Measurements from ENCODE around the gene MT2A.
"Not testable (repeated sequence)": the region's sequence is repeated elsewhere in the genome, so short reads cannot be mapped to it uniquely, and the experiment has no call there.

MT2A gene

GRCh38 chr16:56608043-56608875 is at the start of gene MT2A:
Gene MT2A, plus strand, starts transcription at chr16:56608584. Its CDS starts 72 bp downstream, at chr16:56608656.
- DNase-seq (ENCODE audit: low spot score): peak; percentile 95

GRCh38 chr16:56559109-56559508 is 49.3 kb upstream of the MT2A start:
- no peak for DNase-seq (ENCODE audit: low spot score)

- no peak for DNase-seq (ENCODE audit: low spot score)
These were observed 47.9 kb upstream of the MT2A start for GRCh38 chr16:56560447-56560846.

- no peak for DNase-seq (ENCODE audit: low spot score)
These were observed 47.3 kb upstream of the MT2A start for GRCh38 chr16:56561126-56561525.

- DNase-seq (ENCODE audit: low spot score): no peak
These were observed 43.4 kb upstream of the MT2A start, which contains the start of gene MT4 for GRCh38 chr16:56564793-56565477. Gene MT4, plus strand, starts transcription at chr16:56565073. Its CDS starts 56 bp downstream, at chr16:56565129.

- no peak for DNase-seq (ENCODE audit: low spot score)
These were observed 38.4 kb upstream of the MT2A start for GRCh38 chr16:56569971-56570370.

DNA sequence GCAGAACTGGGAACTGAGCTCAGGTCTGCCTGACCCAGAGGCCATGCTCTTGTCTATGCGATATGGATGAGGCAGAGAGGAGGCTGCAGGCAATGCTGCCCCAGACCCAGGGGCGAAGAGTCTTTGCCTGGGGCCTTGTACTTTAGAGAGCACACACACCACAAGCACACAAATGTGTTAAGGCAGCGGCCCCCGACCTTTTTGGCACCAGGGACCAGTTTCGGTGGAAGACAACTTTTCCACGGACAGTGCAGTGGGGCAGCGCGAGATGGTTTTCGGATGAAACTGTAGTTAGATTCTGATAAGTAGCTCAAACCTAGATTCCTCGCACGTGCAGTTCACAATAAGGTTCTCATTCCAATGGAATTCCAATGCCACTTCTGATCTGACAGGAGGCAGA is 36.9 kb upstream of the MT2A start:
- DNase-seq (ENCODE audit: low spot score): no peak

DNA sequence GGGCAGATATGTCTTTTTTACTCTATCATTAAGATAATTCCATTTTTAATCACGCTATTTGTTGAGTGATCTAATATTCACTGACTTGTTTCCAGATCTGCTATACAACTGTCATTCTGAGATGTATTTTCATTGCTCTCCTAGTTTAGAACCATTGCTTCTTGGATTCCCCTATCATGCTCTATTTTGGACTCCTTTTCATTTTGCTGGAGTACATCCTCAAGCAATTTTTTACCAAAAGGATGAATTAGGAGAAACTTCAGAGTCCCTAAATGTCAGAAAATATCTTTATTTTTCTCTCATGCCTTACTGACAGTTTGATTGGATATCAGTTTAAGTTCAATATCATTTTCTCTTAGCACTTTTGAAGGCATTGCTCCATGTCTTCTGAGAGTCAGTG is 33.8 kb upstream of the MT2A start:
- DNase-seq (ENCODE audit: low spot score): no peak

- DNase-seq (ENCODE audit: low spot score): peak; percentile 82
These were observed 31.6 kb upstream of the MT2A start for GRCh38 chr16:56576585-56577299.

DNA sequence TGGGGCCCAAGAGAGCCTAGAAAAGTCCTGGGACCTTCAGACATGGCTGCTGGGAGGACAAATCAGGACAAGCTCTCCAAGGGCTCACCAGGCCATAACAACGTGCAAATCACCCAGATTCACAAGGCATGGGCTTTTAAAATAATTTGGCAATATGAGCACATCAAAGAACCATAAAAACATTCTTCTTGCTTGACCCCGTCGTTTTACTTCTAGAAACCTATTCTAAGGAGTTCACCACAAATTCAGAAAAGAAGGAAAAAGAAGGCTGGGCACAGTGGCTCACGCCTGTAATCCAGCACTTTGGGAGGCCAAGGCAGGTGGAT is 31.1 kb upstream of the MT2A start:
- no peak for DNase-seq (ENCODE audit: low spot score)

DNA sequence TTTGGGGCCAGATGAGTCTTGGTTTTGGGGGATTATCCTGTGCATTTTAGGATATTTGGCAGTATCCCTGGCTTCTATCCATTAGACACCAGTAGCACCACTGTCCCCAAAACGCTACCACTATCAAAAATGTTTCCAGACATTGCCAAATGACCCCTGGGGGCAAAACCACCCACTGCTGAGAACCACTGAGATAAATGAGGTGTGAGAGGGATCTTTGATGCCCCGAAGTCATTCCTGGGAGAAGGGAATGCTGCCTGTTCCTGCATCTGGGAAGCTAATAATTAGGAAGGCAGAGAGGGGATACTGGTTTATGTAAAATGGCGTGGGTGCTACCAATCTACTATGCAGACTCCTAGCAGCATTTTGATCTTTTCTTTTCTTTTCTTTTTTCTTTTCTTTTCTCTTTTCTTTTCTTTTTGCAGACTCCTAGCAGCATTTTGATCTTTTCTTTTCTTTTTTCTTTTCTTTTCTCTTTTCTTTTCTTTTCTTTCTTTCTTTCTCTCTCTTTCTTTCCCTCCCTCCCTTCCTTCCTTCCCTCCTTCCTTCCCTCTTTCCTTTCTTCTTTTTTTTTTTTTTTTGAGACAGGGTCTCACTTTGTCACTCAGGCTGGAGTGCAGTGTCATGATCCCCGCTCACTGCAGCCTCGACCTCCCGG is 27.9 kb upstream of the MT2A start:
- no peak for DNase-seq (ENCODE audit: low spot score)

DNA sequence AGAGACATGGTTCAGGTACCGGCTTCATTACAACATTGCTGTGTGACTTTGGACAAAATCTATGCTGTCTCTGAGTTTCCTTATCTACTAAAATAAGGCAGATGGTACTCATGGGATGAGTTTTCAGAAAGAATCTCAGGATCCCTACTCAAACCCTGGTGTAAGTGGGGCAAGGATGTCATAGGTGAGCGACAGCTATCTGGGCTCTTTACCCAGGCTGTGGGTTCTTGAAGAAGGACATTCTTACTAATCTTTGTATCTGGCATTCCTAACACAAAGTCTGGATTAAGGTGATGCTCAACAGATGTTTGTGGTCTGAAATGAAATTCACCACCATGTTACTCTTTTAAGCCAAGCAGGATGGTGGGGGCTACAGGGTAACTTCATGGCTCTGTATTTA is 25.5 kb upstream of the MT2A start:
- DNase-seq (ENCODE audit: low spot score): not testable (repeated sequence)

DNA sequence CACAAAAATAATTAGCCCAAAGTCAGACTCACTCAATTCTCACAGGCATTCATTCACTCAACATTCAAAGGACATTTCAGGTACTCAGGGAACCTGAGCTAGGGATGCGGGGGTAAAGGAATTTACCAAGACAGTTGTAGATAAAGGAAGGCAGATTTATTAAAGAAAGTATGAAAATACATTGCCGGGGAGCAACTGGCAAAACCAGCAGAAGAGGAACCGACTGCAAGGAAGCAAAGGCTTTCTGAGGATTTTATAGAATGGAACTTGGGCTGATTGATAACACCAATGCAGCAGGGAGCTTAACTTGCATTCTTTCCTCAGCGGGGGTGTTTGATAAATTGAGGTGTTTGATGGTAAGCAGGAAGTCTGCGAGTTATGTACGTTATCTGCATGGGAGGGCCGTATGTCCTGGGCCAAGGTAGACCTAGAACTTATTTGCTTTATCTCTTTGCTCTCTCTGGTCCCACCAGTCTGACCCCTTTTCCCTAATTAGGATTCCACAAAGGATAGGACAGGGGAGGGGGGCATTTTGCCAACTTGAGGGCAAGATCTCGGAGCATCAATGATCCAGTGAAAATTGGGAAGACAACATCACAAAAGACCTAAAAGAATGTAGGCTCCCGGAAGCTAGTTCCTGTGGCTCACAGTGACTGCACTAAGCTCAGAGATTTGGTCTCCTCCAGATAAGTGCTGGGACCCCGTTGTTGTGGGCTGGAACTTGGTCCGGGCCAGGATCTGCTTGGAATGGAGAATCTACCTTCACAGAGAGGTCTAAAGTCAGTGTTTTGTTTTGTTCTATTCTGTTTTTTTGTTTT is 24.8 kb upstream of the MT2A start:
- DNase-seq (ENCODE audit: low spot score): no peak

- DNase-seq (ENCODE audit: low spot score): no peak
These were observed 24.1 kb upstream of the MT2A start for GRCh38 chr16:56584276-56584675.

DNA sequence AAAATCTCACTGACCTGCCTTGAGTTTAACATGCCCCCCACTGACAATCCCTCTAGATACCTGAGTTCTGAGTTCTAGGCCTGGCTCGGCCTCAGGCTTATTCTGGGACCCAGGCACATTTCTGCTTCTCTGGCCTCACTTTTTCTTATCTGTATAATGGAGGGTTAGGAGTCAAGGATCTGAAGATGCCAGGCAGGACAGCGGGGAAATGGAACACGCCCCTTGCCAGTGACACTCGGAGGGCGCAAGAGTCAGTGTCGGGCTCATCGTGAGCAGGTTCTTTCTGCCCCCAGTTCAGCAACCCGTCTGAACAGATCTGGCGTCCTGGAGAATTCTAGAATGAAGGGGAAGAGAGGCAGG is 19.6 kb upstream of the MT2A start:
- DNase-seq (ENCODE audit: low spot score): no peak

DNA sequence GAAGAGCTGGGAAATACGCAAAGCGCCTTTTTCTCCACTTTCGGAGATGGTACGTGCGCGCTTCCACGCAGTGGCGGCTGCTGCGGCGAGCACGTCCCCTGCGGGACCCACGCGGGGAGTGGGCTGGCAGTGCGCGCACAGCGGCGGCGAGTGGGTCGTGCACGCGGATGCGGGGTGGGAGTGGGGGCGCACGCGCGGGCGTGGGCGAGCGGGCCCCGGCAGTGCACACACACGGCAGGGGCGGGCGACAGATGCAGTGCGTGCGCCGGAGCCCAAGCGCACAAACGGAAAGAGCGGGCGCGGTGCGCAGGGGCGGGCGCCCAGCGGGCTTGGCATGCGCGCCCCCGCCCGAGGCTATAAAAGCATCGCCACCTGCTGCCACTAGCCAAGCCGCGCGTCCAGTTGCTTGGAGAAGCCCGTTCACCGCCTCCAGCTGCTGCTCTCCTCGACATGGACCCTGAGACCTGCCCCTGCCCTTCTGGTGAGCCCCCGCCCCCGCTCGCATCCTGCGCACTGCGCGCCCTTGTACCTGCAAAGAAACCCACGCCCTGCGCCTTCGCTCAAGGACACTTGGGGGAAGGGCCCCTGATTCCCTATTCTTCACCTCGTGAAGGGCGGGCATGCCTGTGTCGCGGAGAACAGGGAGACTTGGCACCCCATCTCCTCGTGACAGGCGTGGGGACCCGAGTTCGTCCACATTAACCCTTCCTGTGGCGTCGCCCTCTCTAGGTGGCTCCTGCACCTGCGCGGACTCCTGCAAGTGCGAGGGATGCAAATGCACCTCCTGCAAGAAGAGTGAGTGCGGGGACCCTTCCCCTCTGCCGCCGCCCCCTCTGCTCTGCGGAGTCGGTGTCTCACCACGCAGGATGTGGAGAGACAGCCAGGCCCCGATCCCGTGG is 19.0 kb upstream of the MT2A start, which contains the start of gene MT3:
TSS of gene MT3 (plus strand) at position 388 of the 899 bp plus-strand sequence. CDS start at position 451, 63 bp downstream.
- DNase-seq (ENCODE audit: low spot score): peak; percentile 48

GRCh38 chr16:56591377-56592060 is 16.9 kb upstream of the MT2A start:
- DNase-seq (ENCODE audit: low spot score): no peak

GRCh38 chr16:56593573-56594291 is 14.7 kb upstream of the MT2A start:
- DNase-seq (ENCODE audit: low spot score): no peak

GRCh38 chr16:56594292-56594619 is 14.1 kb upstream of the MT2A start:
- no peak for DNase-seq (ENCODE audit: low spot score)

Data from AG20443 (cell line).